COLO668 (cell line): Measurements from ENCODE around the gene SPRED2.

Experiments used
- DNase-seq: peaks from one replicate; lab custom pipeline; 2025; ENCODE audit not compliant: unreplicated experiment; lab: John Stamatoyannopoulos, UW

The SPRED2 gene

DNA sequence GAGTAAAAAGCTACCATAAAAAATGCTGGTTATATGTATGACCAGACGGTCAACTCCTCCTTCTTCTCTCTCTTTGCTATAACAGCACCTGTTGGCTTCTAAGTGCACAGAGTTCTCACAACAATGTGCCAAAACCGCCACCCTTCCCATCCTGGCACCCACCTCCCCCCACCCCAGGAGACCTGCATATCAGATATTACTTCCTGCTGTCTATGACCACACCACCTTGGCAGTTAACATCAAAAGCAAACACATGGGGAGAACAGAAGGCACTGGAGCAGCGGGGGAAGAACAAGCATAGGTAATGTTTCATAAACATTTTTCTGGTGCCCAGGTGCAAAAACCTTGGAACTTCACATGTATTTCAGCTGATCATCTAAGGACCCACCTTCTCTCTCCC is 15.5 kb downstream of the SPRED2 start:
- peak; percentile 76 for DNase-seq

GRCh38 chr2:65416321-65416720 is 16.1 kb downstream of the SPRED2 start:
- DNase-seq = no peak

- DNase-seq = no peak
These were observed 17.3 kb downstream of the SPRED2 start for GRCh38 chr2:65415091-65415490.

- DNase-seq = no peak
These were observed 18.8 kb downstream of the SPRED2 start for GRCh38 chr2:65413610-65414009.

DNA sequence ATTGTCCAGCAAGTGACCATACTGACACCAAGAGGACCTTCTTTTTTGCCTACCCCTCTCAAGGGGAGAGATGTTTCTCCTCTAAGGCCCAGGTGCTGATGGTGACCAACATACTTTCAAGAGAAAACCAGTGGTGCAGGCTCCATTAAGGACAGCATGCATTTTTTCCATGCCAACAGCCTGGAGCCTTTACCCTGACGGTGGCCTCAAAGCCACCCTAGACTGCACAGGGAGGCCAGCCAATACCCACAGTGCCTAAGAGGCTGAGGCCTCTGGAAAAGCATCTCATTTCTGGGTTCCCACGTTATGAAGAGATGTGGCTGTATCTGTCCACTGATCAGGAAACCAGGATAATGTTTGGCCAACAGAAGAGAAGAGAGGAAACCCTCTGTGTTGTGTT is 19.3 kb downstream of the SPRED2 start:
- no peak for DNase-seq

DNA sequence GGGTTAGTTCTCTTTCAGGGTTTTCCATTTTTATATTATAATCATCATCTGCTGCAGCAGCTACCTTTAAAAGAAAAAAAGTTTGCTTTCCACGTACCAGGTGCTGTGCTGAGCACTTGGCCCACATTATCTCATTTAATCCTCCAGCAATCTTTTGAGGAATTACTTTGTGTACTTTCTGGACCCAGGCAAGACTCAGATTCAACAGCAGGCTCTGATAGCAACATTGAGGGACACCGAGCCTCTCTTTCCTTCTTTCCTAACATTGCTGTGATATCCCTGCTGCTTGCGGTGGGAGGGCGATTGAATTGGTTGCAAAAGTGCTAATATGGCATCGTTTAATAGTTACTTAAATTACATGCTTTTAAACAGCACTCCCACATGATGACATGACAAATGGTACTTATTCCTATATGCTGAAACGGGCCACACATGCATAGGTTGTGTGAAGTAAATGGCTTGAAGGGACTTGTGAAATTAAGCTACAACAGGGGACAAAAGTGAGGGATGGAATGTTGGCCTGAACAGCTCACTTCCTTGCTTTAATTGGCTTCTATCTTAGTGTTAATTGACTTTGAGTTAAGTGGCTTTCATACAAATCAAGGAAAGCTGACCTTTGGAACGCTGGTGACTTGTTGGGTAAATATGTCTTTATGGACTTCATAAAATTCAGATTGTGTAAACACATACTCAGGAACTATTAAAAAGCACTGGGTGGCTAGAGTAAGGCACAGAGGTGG is 21.2 kb downstream of the SPRED2 start:
- DNase-seq = no peak

GRCh38 chr2:65409045-65409444 is 23.4 kb downstream of the SPRED2 start:
- no peak for DNase-seq

GRCh38 chr2:65407240-65407639 is 25.2 kb downstream of the SPRED2 start:
- no peak for DNase-seq

GRCh38 chr2:65404988-65405697 is 27.3 kb downstream of the SPRED2 start:
- DNase-seq = no peak

DNA sequence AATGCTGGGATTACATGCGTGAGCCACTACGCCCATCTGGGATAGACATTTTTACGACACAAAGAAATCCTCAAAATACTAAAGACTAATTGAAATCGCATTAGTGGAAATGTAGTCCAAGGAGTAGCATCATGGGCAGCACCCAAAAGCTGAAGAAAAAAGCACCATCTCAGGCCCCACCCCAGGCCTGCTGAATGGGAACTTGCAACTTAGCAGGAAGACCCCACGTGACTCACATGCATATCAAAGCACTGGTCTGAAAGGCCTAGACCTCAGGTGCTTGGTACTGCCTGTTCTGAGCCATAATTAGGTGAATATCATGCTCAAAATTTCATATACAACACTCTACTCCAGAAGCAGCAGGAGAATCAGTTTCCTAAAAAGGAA is 28.9 kb downstream of the SPRED2 start:
- DNase-seq = no peak

DNA sequence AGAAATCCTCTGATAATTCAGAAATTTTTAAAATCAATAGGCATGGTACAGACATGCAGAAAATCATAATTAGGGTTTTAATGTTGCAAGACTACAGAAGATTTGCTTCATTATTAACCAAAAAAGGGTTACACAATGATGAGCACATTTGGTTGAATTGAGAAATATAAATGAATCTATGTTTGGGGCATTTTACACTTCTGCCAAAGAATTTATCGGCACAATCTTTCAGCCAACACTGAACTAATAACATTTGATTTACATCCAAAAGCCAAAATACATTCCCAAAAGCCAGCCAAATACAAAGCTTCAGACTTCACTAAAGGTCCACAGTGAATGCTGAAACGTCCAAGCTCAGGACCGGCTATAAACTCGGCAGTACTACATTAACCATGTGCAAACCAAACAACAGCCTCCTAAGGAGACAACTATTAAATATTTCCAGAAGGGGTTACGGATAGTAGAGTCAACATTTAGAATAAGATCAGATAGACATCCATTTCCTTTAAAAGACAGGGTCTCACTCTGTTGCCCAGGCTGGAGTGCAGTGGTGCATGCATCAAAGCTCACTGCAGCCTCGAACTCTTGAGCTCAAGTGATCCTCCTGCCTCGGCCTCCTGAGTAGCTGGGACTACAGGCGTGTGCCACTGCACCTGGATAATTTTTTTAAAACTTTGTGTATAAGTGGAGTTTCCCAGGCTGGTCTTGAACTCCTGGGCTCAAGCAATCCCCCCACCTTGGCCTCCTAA is 29.4 kb downstream of the SPRED2 start:
- no peak for DNase-seq

GRCh38 chr2:65402323-65402722 is 30.1 kb downstream of the SPRED2 start:
- DNase-seq = no peak

DNA sequence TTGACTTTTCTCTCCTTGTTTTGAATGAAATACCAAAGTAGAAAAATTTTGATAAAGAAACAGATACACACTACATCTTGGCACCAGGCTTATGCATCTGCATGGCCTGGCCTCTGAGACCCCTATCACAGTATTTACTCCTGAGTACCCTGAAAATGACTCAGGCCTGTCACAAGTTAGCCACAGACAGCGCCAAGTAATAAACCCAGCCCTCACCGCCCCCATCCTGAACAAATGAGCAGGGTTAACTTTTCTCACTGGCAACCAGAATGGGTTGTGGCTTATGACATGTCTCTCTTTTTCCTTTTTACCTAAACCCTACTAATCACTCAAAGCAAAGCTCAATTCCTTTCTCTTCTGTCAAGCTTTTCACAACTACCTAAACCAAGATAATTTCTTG is 35.3 kb downstream of the SPRED2 start:
- no peak for DNase-seq

GRCh38 chr2:65396348-65397026 is 35.9 kb downstream of the SPRED2 start:
- no peak for DNase-seq

GRCh38 chr2:65395621-65396347 is 36.6 kb downstream of the SPRED2 start:
- DNase-seq = no peak

- no peak for DNase-seq
These were observed 38.5 kb downstream of the SPRED2 start for GRCh38 chr2:65393743-65394422.

GRCh38 chr2:65393046-65393445 is 39.4 kb downstream of the SPRED2 start:
- DNase-seq = no peak

DNA sequence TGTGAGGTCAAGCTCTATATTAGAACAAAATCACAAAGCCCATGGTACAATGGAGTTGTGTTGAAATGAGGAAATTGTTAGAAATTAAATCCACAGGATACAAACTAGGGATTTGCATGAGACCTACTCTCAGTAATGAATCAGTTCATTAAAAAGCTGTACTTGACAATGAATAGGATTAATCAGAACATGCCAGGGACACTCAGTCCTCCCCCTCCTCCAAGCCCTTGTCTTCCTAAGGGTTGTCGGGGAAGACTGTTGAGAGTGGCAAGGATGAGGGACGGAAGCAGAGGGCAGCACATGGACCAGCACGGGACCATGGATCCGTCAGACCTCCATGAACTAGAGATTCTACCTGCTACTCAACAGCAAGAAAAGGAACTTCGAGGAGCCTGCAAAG is 39.8 kb downstream of the SPRED2 start:
- no peak for DNase-seq

DNA sequence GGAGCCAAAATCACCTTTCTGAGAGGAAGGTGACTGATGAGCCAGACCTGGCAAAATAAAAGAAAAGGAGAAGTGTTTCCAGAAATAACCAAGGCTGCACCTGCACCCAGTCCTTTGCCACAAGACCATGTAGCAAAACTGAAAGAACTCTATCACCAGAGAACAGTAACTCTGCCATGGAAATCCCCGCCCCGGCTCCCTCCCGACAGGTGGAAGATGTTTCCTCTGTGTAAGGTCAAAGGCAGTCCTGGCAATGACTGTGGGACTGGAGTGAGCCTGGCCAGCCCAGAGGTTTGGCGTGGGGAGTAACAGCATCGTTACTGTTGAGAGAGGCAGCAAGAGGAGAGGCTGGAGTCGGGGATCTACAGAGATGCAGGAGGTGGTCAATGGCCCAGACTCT is 42.3 kb downstream of the SPRED2 start:
- DNase-seq = peak; percentile 49

GRCh38 chr2:65389476-65389875 is 42.9 kb downstream of the SPRED2 start:
- no peak for DNase-seq
